OCI-LY1 (cell line): Measurements from ENCODE around the gene B4GALT1.

ENCODE experiments used
- H2AFZ ChIP-seq: fragments of 200-600 bp; sonication (generic), shearing (Covaris generic); 2 replicates; pipeline ENCODE4 v1.6.0; 2014; ENCODE audit warnings: antibody characterized with exemption, mild to moderate bottlenecking, low read length
- H3F3A ChIP-seq: fragments of 200-600 bp; sonication (generic), shearing (Covaris generic); 2 replicates; pipeline ENCODE4 v1.6.0; 2014; ENCODE audit warnings: mild to moderate bottlenecking, antibody characterized with exemption, low read length, moderate library complexity; ENCODE audit not compliant: insufficient read depth
- H3K27ac ChIP-seq: fragments of 200-600 bp; sonication (generic); 2 replicates; pipeline ENCODE4 v1.5.1; 2014; ENCODE audit warnings: low read length, mixed run types, mild to moderate bottlenecking, low read depth; ENCODE audit not compliant: poor library complexity, severe bottlenecking
- H3K27me3 ChIP-seq: fragments of 200-600 bp; sonication (generic); 2 replicates; pipeline ENCODE4 v1.6.0; 2014; ENCODE audit warnings: antibody characterized with exemption, mild to moderate bottlenecking, low read length, moderate library complexity; ENCODE audit not compliant: insufficient read depth
- H3K36me3 ChIP-seq: fragments of 200-600 bp; sonication (generic); 2 replicates; pipeline ENCODE4 v1.6.1; 2014; ENCODE audit warnings: mild to moderate bottlenecking, antibody characterized with exemption, low read length, moderate library complexity, mixed read lengths; ENCODE audit not compliant: insufficient read depth
- H3K4me1 ChIP-seq: fragments of 200-600 bp; sonication (generic); 2 replicates; pipeline ENCODE4 v1.5.1; 2014; ENCODE audit warnings: mild to moderate bottlenecking, low read length, moderate library complexity; ENCODE audit not compliant: insufficient read depth, severe bottlenecking
- H3K4me2 ChIP-seq: fragments of 200-600 bp; sonication (generic), shearing (Covaris generic); 2 replicates; pipeline ENCODE4 v1.6.1; 2014; ENCODE audit warnings: low read length
- H3K4me3 ChIP-seq: fragments of 200-600 bp; sonication (generic); 2 replicates; pipeline ENCODE4 v1.5.1; 2014; ENCODE audit warnings: low read length, low read depth, mild to moderate bottlenecking, mixed read lengths; ENCODE audit not compliant: poor library complexity, severe bottlenecking
- H3K79me2 ChIP-seq: fragments of 200-600 bp; shearing (Covaris generic); 2 replicates; pipeline ENCODE4 v1.6.1; 2016; ENCODE audit warnings: mixed run types, low read length, mixed read lengths; ENCODE audit not compliant: insufficient read depth
- H3K9ac ChIP-seq: fragments of 200-600 bp; sonication (generic), shearing (Covaris generic); 2 replicates; pipeline ENCODE4 v1.6.1; 2014; ENCODE audit warnings: mild to moderate bottlenecking, low read length, mixed read lengths
- H3K9me2 ChIP-seq: fragments of 200-600 bp; sonication (generic), shearing (Covaris generic); 2 replicates; pipeline ENCODE4 v1.6.1; 2014; ENCODE audit warnings: low read depth, mild to moderate bottlenecking, low read length, mixed read lengths
- H3K9me3 ChIP-seq: fragments of 200-600 bp; shearing (Covaris generic); 2 replicates; pipeline ENCODE4 v1.6.1; 2014; ENCODE audit warnings: low read length, mixed read lengths
- H4K20me1 ChIP-seq: fragments of 200-600 bp; sonication (generic), shearing (Covaris generic); 2 replicates; pipeline ENCODE4 v1.6.0; 2016; ENCODE audit warnings: mild to moderate bottlenecking, low read length; ENCODE audit not compliant: insufficient read depth
- EZH2 ChIP-seq: fragments of 200-600 bp; sonication (generic), shearing (Covaris generic); IDR thresholded peaks from 2 replicates; pipeline ENCODE4 v1.8.0; 2017; ENCODE audit warnings: borderline replicate concordance, mixed run types, mild to moderate bottlenecking, antibody characterized with exemption, low read length, moderate library complexity, mixed read lengths
- TF ChIP-seq, protein P1 (sequence below): fragments of 200-600 bp; sonication (generic), shearing (Covaris generic); IDR thresholded peaks from 2 replicates; pipeline ENCODE4 v1.5.1; 2017; ENCODE audit warnings: mild to moderate bottlenecking, antibody characterized with exemption, low read length, moderate library complexity, mixed read lengths

B4GALT1 gene, protein sequence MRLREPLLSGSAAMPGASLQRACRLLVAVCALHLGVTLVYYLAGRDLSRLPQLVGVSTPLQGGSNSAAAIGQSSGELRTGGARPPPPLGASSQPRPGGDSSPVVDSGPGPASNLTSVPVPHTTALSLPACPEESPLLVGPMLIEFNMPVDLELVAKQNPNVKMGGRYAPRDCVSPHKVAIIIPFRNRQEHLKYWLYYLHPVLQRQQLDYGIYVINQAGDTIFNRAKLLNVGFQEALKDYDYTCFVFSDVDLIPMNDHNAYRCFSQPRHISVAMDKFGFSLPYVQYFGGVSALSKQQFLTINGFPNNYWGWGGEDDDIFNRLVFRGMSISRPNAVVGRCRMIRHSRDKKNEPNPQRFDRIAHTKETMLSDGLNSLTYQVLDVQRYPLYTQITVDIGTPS

DNA sequence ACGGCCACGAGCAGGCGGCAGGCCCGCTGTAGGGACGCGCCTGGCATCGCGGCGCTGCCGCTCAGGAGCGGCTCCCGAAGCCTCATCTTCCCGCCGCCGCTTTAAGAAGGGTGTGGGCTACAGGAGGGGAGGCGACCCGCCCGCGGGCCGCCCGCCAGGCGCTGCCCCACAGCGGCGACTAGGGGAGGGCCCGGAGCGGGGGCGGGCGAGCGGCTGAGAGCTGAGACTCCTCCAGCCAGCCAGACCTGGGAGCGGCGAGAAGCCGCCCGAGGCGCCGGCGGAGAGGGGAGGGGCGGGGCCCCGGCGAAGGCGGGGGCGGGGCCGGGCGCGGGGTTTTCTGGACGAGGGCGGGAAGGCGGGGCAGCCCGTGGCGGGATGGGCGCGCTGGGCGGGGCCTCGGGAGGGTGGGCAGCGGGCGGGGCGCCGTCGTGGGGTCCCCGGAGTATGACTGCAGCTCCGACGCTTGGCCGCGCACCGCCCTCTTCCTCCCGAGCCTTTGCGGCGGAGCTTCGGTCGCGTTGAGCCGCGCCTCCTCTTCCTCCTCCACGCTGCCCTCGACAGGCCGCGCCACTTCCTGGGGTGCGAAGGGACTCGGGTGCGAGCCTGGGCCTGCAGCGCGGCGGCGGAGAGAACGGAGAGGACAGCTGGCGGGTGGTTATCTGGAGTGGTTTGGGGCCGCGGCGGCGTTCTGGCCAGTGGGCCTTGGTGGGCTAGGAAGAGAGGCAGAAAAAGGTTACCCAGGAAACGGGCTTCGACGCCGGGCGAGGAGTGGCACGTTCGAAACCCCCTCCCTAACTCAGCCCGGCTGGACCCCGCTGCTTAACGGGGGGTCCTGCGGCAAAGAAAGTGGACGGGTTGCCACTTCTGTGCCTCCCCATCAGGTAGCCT, at the start of gene B4GALT1:
TSS of gene B4GALT1 (minus strand) at position 253 of the 888 bp plus-strand sequence. CDS start at position 86, 167 bp downstream.
- peak within 1 kb of the TSS; percentile 94 for H3K4me2 ChIP-seq
- H3K27me3 ChIP-seq = no peaks in the 10 kb centered on the region
- H3K9ac ChIP-seq = peak within 1 kb of the TSS; percentile 83
- peak within 1 kb of the TSS; percentile 73 for H2AFZ ChIP-seq
- H3K4me1 ChIP-seq = peaks cover 41% of the 10 kb centered on the region
- H3K27ac ChIP-seq = peak within 1 kb of the TSS; percentile 44
- no peaks in the 10 kb centered on the region for H3K9me3 ChIP-seq
- H3K79me2 ChIP-seq = no peaks in the 10 kb centered on the region
- no peak for TF ChIP-seq EZH2
- TF ChIP-seq, protein P1, sequence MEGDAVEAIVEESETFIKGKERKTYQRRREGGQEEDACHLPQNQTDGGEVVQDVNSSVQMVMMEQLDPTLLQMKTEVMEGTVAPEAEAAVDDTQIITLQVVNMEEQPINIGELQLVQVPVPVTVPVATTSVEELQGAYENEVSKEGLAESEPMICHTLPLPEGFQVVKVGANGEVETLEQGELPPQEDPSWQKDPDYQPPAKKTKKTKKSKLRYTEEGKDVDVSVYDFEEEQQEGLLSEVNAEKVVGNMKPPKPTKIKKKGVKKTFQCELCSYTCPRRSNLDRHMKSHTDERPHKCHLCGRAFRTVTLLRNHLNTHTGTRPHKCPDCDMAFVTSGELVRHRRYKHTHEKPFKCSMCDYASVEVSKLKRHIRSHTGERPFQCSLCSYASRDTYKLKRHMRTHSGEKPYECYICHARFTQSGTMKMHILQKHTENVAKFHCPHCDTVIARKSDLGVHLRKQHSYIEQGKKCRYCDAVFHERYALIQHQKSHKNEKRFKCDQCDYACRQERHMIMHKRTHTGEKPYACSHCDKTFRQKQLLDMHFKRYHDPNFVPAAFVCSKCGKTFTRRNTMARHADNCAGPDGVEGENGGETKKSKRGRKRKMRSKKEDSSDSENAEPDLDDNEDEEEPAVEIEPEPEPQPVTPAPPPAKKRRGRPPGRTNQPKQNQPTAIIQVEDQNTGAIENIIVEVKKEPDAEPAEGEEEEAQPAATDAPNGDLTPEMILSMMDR = no peak
- H3K4me3 ChIP-seq = peak within 1 kb of the TSS; percentile 84
- H4K20me1 ChIP-seq = no peaks in the 10 kb centered on the region
- no peaks in the 10 kb centered on the region for H3K9me2 ChIP-seq
- H3F3A ChIP-seq = no peaks in the 10 kb centered on the region
- H3K36me3 ChIP-seq = no peaks in the 10 kb centered on the region

DNA sequence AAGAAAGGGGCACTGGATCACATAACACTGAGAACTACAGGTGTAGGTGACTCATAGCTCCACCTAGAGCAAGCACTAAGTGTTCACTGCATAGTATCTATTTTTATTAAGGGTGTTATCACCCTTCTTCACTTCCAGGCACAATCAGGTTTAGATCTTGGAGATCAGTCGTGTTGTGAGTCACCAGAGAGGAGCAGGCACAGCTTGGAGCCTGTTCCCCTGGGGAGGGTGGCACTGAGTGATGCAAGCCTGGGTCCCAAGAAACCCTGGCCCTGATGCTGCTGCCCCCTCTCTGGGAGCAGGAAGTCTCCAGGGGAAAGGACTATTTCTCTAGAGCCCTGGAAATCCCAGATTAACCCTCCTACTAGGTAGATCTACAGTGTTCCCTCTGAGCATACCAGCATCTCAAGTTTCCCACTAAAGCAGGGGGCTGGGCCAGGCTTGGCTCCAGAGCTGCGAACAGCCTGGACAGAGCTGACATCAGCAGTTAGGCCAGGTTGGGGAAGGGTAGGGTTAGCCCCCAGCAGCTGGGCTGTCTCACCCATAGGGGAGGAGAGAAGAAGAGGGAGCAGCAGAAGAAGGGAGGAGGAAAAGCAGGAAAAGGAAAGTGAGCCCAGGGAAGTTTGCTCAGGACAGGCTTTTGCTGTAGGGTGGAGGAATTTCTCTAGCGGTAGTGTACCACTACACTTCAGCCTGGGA, 44.7 kb upstream of the B4GALT1 start:
- Histone ChIP-seq H3K9ac (no peak overlapping the region), H4K20me1 (no peaks in the 10 kb centered on the region), H3K4me2 (no peak overlapping the region), H3K9me2 (no peaks in the 10 kb centered on the region), H3K4me1 (no peaks in the 10 kb centered on the region), H3K36me3 (no peaks in the 10 kb centered on the region), H3K4me3 (no peak overlapping the region), H3K9me3 (no peaks in the 10 kb centered on the region), H2AFZ (no peak overlapping the region), H3K27me3 (no peaks in the 10 kb centered on the region), H3K27ac (no peak overlapping the region), H3F3A (no peaks in the 10 kb centered on the region), H3K79me2 (no peaks in the 10 kb centered on the region)
- no peak for TF ChIP-seq EZH2
- TF ChIP-seq, protein P1 = no peak

DNA sequence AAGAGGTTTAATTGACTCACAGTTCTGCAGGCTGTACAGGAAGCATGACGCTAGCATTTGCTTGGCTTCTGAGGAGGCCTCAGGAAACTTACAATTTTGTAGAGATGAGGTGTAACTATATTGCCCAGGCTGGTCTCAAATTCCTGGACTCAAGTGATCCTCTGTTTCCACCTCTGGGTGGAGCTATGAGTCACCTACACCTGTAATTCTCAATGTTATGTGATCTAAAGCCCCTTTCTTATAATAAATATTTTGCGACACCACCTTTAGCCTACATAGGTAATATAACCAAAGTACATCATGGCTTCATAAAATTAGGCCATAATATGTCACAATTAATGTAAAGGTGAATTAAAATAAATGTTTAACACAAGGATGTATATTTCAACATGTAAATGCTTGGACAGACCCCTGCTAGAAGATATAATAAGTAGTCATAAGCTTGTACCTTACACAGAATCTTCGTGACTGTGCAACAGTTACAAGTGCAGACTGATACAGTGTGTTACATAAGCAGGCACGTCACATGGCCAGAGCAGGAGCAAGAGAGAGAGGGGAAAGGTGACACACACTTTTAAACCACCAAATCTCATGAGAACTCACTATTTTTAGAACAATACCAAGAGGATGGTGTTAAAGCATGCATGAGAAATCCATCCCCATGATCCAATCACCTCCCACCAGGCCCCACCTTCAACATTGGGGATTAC, 43.0 kb upstream of the B4GALT1 start:
- Histone ChIP-seq H3K9me2 (no peaks in the 10 kb centered on the region), H3K9ac (no peak overlapping the region), H3K4me2 (no peak overlapping the region), H3K79me2 (no peaks in the 10 kb centered on the region), H2AFZ (no peak overlapping the region), H3K27ac (no peak overlapping the region), H3F3A (no peaks in the 10 kb centered on the region), H3K9me3 (no peaks in the 10 kb centered on the region), H3K27me3 (no peaks in the 10 kb centered on the region), H3K36me3 (no peaks in the 10 kb centered on the region), H4K20me1 (no peaks in the 10 kb centered on the region), H3K4me1 (no peaks in the 10 kb centered on the region), H3K4me3 (no peak overlapping the region)
- TF ChIP-seq, protein P1 = no peak
- no peak for TF ChIP-seq EZH2
